Activated T-cell treated with anti-CD3 and anti-CD28 coated beads, Interleukin-2, amount 50 U/mL, for 72 hours (primary cell): Measurements from ENCODE around the gene BEX1. TPM values are rescaled to one million over a fixed set of nuclear protein-coding genes. Genes with fewer than 3 reads are reported as not detected.
"Not testable (repeated sequence)": the region's sequence is repeated elsewhere in the genome, so short reads cannot be mapped to it uniquely, and the experiment has no call there.

Experiments
- ATAC-seq, 2 donors: fragments of 150-1000 bp; cut with Tn5 transposase; replicated peaks in 1 of 2; 2 replicates each; pipeline ENCODE4 v1.10.0; 2021; ENCODE audit warnings: moderate library complexity in 2 of 2, mild to moderate bottlenecking in 1 of 2
- DNase-seq, 2 donors: peaks; one replicate each; pipeline ENCODE4 v3.0.0; 2021 to 2022; ENCODE audit warnings: mixed read lengths in 1 of 2
- H3K27ac Mint-ChIP-seq: one replicate; pipeline ENCODE4 v1.8.0; 2022; ENCODE audit warnings: mild to moderate bottlenecking, moderate library complexity, mixed read lengths
- H3K27me3 Mint-ChIP-seq: one replicate; pipeline ENCODE4 v1.8.0; 2022; ENCODE audit warnings: low read depth, mixed read lengths
- H3K36me3 Mint-ChIP-seq, 2 donors: one replicate each; pipeline ENCODE4 v1.8.0; 2022; ENCODE audit warnings: mixed read lengths in 2 of 2, mild to moderate bottlenecking in 1 of 2; ENCODE audit not compliant: insufficient read depth in 2 of 2
- H3K4me1 Mint-ChIP-seq: one replicate; pipeline ENCODE4 v1.8.0; 2022; ENCODE audit warnings: low read depth, mixed read lengths
- H3K4me3 Mint-ChIP-seq, 2 donors: one replicate each; pipeline ENCODE4 v1.8.0; 2022; ENCODE audit warnings: mild to moderate bottlenecking in 2 of 2, mixed read lengths in 2 of 2, moderate library complexity in 2 of 2
- H3K9me3 Mint-ChIP-seq, 2 donors: one replicate each; pipeline ENCODE4 v1.8.0; 2022; ENCODE audit warnings: mixed read lengths in 2 of 2
- total RNA-seq, 2 donors: library from RNA; stranded (reverse); gene quantifications; one replicate each; pipeline ENCODE4 v1.2.3, GENCODE V29; 2022

Gene BEX1
- under 1 TPM; 0.29 to 0.39 TPM for total RNA-seq

GRCh38 chrX:103063918-103064434, at the start of gene BEX1:
Gene BEX1, minus strand, starts transcription at chrX:103064171. Its CDS starts 897 bp downstream, at chrX:103063274.
- DNase-seq: peak; percentile 9 to 26
- H3K9me3 Mint-ChIP-seq: no peaks in the 10 kb centered on the region
- no peaks in the 10 kb centered on the region for H3K36me3 Mint-ChIP-seq
- peaks cover 33% of the 10 kb centered on the region for H3K27me3 Mint-ChIP-seq
- no peak within 1 kb of the TSS for H3K27ac Mint-ChIP-seq
- peak; percentile 61 to 77 for ATAC-seq
- H3K4me1 Mint-ChIP-seq: no peaks in the 10 kb centered on the region
- H3K4me3 Mint-ChIP-seq: peak within 1 kb of the TSS; percentile 55 to 71

- not testable (repeated sequence) for H3K4me3 Mint-ChIP-seq, H3K36me3 Mint-ChIP-seq, H3K4me1 Mint-ChIP-seq, ATAC-seq, H3K27ac Mint-ChIP-seq, DNase-seq, H3K9me3 Mint-ChIP-seq
- peaks cover 15% of the 10 kb centered on the region for H3K27me3 Mint-ChIP-seq
Measured at GRCh38 chrX:103109497-103109896, 45.5 kb upstream of the BEX1 start.

- Mint-ChIP-seq H3K4me3 (no peak overlapping the region), H3K27ac (no peak overlapping the region), H3K9me3 (peaks cover 5 to 6% of the 10 kb centered on the region in 2 donors), H3K4me1 (no peaks in the 10 kb centered on the region), H3K36me3 (peaks cover 0 to 2% of the 10 kb centered on the region in 2 donors), H3K27me3 (peaks cover 8% of the 10 kb centered on the region)
- ATAC-seq: no peak
- DNase-seq: no peak
Measured at GRCh38 chrX:103107836-103108235, 43.9 kb upstream of the BEX1 start.

DNA sequence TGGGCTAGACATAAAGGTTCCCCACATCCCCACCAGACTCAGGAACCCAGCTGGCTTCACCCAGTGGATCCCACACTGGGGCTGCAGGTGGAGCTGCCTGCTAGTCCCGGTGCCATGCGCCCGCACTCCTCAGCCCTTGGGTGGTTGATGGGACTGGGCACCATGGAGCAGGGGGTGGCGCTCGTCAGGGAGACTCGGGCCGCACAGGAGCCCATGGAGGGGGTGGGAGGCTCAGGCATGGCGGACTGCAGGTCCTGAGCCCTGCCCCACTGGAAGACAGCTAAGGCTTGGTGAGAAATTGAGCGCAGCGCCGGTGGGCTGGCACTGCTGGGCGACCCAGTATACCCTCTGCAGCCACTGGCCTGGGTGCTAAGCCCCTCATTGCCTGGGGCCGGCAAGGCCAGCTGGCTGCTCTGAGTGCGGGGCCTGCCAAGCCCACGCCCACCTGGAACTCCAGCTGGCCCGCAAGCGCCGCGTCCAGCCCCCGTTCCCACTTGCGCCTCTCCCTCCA, 43.3 kb upstream of the BEX1 start:
- not testable (repeated sequence) for H3K4me3 Mint-ChIP-seq, DNase-seq, H3K27ac Mint-ChIP-seq, H3K9me3 Mint-ChIP-seq, H3K36me3 Mint-ChIP-seq, H3K4me1 Mint-ChIP-seq, ATAC-seq, H3K27me3 Mint-ChIP-seq

GRCh38 chrX:103104370-103104769, 40.4 kb upstream of the BEX1 start:
- not testable (repeated sequence) for H3K36me3 Mint-ChIP-seq, H3K9me3 Mint-ChIP-seq, H3K4me1 Mint-ChIP-seq, DNase-seq, H3K27ac Mint-ChIP-seq, ATAC-seq, H3K4me3 Mint-ChIP-seq
- H3K27me3 Mint-ChIP-seq: peaks cover 11% of the 10 kb centered on the region

GRCh38 chrX:103103866-103104265, 39.9 kb upstream of the BEX1 start:
- DNase-seq, H3K9me3 Mint-ChIP-seq, H3K36me3 Mint-ChIP-seq, H3K27ac Mint-ChIP-seq, H3K4me3 Mint-ChIP-seq, ATAC-seq, H3K4me1 Mint-ChIP-seq: not testable (repeated sequence)
- peaks cover 11% of the 10 kb centered on the region for H3K27me3 Mint-ChIP-seq

DNA sequence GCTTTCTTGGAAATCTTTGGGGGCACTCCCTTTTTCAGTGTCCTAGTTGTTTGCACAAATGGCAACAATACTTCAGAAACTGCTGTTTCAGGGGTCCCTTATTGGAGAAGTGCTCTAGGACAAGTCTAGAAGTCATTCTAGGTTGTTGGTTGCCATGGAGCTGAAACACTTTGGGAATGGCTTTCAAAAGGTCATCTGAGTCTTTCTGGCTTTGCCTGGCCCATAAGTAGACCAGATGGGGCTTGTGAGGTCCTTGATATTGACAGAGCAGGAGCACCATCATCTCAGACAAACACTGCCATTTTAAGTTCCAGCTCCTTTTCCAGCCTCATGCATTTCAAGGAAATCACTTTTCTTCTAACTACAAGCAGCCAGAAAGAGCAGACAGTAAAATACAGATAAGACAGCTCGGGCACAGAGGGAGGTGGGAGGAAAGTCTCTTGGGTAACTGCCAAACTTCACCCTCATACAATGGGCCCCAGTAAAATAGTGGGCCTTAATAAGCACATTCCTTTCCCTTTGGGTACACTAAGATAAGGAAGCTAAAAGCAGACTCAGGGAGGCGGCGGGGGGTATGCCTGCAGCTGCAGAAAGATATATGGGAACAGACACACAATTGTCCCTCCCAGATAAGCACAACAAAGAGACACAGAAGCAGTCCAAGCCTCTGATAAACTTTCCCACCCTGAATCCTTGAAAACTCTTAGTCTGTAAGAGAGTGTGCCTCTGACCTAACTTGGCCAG, 37.5 kb upstream of the BEX1 start:
- Mint-ChIP-seq H3K27me3 (peaks cover 27% of the 10 kb centered on the region), H3K27ac (no peak overlapping the region), H3K4me3 (no peak overlapping the region), H3K36me3 (no peaks in the 10 kb centered on the region), H3K9me3 (no peaks in the 10 kb centered on the region), H3K4me1 (no peaks in the 10 kb centered on the region)
- ATAC-seq (no peak), DNase-seq (no peak)

DNA sequence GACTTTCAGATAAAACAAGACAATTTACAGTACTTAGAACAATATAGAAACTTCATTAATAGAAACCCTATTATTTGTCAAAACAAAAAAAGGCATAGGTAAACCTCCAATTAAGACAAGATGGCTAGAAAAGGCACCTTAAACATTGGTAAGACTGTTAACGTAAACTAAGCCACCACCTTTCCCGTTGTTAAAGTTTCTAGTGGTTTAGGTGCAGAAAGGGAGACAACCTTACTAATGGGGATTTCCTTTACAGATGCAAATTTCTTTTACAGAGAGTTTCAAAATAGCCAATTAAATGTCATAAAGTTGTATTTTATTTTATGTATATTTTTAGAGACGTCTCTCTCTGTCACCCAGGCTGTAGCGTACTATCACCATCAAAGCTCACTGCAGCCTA, 36.5 kb upstream of the BEX1 start:
- H3K27me3 Mint-ChIP-seq: peaks cover 28% of the 10 kb centered on the region
- DNase-seq (no peak), ATAC-seq (no peak)
- no peaks in the 10 kb centered on the region for H3K9me3 Mint-ChIP-seq
- no peak overlapping the region for H3K27ac Mint-ChIP-seq
- H3K4me1 Mint-ChIP-seq: no peaks in the 10 kb centered on the region
- no peak overlapping the region for H3K4me3 Mint-ChIP-seq
- H3K36me3 Mint-ChIP-seq: no peaks in the 10 kb centered on the region

DNA sequence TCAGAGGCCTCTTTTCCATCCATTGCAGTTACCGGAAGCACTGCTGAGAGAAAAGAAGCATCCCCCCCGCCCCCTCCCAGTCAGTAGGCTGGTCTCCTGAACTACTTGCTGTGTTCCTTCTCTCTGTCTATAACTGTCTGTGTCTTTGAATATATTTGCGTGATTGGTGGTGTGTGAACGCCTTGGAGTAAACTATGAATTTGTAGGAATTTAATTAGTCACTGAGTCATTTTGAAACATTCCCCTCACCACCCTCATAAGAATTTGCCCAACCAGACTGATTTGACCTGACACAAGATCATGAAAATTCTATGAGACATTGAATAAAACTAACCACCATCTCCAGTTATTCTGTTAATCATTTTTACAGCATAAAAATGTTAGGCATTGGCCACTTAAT, 35.7 kb upstream of the BEX1 start:
- no peak overlapping the region for H3K4me3 Mint-ChIP-seq
- no peak for ATAC-seq
- H3K4me1 Mint-ChIP-seq: no peaks in the 10 kb centered on the region
- H3K27me3 Mint-ChIP-seq: peaks cover 28% of the 10 kb centered on the region
- no peak for DNase-seq
- H3K27ac Mint-ChIP-seq: no peak overlapping the region
- H3K36me3 Mint-ChIP-seq: no peaks in the 10 kb centered on the region
- H3K9me3 Mint-ChIP-seq: no peaks in the 10 kb centered on the region

DNA sequence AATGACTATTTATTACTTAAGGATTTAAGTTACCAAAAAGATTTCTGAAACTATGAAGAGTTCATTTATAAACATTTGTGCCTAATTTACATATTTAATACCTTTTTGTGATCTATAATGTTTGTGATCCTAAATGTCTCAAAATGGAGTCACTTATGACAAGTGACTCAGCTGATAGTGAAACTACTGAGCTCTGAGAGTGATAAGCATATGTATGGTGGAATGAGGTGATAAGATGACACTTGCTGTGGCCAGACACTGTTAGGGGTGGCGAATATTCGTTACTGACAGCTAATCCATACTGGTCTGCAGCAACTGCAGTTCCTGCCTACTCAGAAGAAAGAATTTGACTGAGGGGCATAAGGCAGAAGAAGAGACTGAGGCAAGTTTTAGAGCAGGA, 34.5 kb upstream of the BEX1 start:
- H3K4me1 Mint-ChIP-seq: no peaks in the 10 kb centered on the region
- H3K27me3 Mint-ChIP-seq: peaks cover 28% of the 10 kb centered on the region
- no peak overlapping the region for H3K27ac Mint-ChIP-seq
- no peak overlapping the region for H3K4me3 Mint-ChIP-seq
- no peaks in the 10 kb centered on the region for H3K9me3 Mint-ChIP-seq
- H3K36me3 Mint-ChIP-seq: no peaks in the 10 kb centered on the region
- DNase-seq: no peak
- ATAC-seq: no peak

DNA sequence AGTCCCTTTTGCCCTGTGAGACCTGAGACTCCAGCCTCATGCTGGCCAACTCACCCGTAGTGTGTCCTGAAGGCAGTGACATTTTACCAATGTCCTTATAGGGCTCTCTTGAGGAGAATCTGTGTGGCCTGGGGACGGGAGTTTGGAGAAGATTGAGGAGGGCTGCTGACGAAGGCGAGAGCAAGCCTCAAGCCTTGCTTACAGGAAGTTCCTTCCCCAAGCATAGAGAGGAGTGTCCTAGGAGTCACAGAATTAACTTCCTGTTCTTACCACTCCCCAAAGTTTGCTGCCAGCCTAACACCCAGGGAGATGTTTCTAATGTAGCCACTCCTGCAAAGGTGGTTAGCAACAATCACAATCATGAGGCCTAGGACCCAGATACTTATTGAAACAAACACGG, 29.0 kb upstream of the BEX1 start, which contains the start of gene NXF3:
Gene NXF3, minus strand, starts transcription at position 202 of the 400 bp plus-strand sequence. Its CDS starts 120 bp downstream, at position 82.
- H3K4me1 Mint-ChIP-seq: no peaks in the 10 kb centered on the region
- H3K27me3 Mint-ChIP-seq: peaks cover 30% of the 10 kb centered on the region
- no peak for ATAC-seq
- H3K4me3 Mint-ChIP-seq: no peak within 1 kb of the TSS
- H3K9me3 Mint-ChIP-seq: no peaks in the 10 kb centered on the region
- H3K36me3 Mint-ChIP-seq: no peaks in the 10 kb centered on the region
- no peak for DNase-seq
- H3K27ac Mint-ChIP-seq: no peak within 1 kb of the TSS

GRCh38 chrX:103081051-103081450, 17.1 kb upstream of the BEX1 start:
- Mint-ChIP-seq H3K4me1 (no peaks in the 10 kb centered on the region), H3K27me3 (peaks cover 51% of the 10 kb centered on the region), H3K27ac (no peak overlapping the region), H3K9me3 (no peaks in the 10 kb centered on the region), H3K4me3 (no peak overlapping the region), H3K36me3 (no peaks in the 10 kb centered on the region)
- DNase-seq: no peak
- no peak for ATAC-seq

GRCh38 chrX:103073467-103073866, 9.5 kb upstream of the BEX1 start:
- Mint-ChIP-seq H3K36me3 (no peaks in the 10 kb centered on the region), H3K4me3 (no peak overlapping the region), H3K9me3 (peaks cover 0 to 2% of the 10 kb centered on the region in 2 donors), H3K27me3 (peaks cover 29% of the 10 kb centered on the region), H3K4me1 (no peaks in the 10 kb centered on the region), H3K27ac (no peak overlapping the region)
- DNase-seq: no peak
- no peak for ATAC-seq
